Measurements from ENCODE around the gene CYRIA.

DNA sequence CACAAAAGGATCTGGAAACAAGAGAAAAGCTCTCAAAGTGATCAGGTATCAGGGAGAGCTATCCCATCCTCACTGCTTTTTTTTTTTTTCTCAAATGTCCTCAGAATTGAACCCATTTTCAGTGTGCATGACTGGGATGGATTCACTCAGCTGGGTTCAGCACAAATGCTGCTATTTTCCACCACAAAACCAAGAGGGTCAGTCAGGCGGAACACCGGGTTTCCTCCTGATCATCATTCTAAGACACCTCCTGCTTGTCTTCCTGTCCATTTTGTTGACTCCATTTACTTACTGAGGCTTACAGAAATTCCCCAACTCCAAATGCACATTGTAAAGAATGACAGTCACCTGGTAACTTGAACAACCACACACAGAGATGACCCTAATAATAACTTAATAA lies 39.9 kb downstream of the CYRIA start:
- TF ChIP-seq, protein P1, sequence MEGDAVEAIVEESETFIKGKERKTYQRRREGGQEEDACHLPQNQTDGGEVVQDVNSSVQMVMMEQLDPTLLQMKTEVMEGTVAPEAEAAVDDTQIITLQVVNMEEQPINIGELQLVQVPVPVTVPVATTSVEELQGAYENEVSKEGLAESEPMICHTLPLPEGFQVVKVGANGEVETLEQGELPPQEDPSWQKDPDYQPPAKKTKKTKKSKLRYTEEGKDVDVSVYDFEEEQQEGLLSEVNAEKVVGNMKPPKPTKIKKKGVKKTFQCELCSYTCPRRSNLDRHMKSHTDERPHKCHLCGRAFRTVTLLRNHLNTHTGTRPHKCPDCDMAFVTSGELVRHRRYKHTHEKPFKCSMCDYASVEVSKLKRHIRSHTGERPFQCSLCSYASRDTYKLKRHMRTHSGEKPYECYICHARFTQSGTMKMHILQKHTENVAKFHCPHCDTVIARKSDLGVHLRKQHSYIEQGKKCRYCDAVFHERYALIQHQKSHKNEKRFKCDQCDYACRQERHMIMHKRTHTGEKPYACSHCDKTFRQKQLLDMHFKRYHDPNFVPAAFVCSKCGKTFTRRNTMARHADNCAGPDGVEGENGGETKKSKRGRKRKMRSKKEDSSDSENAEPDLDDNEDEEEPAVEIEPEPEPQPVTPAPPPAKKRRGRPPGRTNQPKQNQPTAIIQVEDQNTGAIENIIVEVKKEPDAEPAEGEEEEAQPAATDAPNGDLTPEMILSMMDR (IDR thresholded peaks at IDR 0.05): no peak
- TF ChIP-seq EZH2 (IDR thresholded peaks at IDR 0.05) (no peak), EZH2phosphoT487 (IDR thresholded peaks at IDR 0.05) (no peak)

Data from neural progenitor cell (in vitro differentiated cells).